SW480 (cell line): Measurements from ENCODE around the gene NAP1L4.

ENCODE experiments used
- DNase-seq: peaks from one replicate; pipeline ENCODE4 v3.0.0-alpha.2; 2016; ENCODE audit warnings: low spot score

Gene NAP1L4

DNA sequence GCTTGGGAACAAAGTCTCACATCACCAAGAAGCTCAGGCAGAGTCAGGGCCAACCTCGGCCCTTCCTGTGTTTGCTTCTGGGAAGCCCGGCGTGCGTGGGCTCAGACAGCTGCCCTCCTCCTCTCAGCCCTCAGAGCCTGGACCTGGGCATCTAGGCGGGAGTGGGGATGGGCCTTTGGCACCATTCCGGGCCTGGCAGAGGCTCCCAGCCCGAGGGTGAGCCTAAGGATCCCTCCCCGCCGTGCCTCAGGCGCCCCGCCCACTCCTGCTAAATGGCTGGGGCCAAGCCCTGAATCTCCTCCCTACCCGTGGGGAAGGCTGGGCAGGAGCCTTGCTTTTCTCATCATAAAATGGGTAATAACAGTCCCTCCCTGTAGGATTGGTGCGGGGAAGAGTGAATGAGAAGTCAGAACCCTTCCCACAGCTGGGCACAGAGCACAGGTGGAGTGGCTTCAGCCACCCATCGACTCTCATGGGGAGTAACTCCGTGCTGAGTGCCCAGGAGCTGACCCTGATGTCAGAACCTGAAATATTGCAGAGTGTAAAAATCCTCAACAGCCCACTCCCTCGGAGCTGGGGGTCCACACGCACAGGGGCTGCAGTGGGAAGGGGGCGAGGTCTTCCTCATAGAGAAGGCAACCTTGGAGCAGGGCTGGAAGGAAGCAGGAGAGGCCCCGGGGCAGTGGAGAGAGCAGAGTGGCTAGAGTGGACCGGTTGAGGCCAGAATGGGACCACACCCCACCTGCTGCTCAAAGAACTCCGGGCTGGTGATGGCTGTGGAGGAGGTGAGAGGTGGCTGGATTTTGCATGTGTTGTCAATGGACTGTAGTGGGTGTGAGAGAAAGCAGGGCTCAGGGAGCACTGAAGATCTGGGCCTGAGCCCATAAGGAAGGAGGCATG, 87.7 kb downstream of the NAP1L4 start:
- no peak for DNase-seq

- DNase-seq = no peak
These were observed 88.5 kb downstream of the NAP1L4 start for GRCh38 chr11:2903672-2904011.

DNA sequence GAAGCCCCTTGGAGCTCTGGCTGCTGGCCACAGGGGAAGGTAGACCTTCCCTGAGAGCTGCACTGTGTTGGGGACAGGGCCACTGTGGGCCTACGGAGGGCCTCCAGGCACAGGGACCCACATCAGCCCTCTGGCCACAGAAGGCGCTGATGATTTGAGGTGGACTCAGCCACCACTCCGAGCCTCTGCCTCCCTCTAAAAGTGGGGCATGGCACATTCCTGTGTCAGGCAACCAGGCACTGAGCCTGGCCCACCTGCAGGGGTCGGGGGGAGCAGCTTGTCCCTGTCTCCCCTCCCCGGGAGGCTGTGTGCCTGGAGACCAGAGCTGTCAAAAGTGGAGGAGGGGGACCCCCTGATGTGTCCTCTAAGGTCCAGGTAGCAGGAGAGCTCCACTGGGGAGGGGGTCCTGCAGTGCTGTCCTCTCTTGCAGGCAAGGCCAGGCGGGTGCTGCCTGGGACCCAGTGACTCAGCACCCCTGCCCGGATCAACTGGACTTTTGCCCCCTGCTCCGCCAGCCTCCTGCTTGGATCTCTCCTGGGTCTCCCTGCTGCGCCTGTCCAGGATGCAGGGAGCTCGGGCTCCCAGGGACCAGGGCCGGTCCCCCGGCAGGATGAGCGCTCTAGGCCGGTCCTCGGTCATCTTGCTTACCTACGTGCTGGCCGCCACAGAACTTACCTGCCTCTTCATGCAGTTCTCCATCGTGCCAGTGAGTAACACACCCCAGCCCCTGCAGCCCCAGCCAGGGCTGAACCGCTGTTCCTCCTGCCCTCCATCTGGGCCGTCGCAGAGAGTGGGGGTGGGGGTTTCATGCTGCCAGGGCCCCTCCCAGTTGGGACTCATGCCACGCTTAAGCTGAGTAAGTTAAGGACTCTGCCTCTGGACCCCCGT, 89.1 kb downstream of the NAP1L4 start:
- no peak for DNase-seq

DNA sequence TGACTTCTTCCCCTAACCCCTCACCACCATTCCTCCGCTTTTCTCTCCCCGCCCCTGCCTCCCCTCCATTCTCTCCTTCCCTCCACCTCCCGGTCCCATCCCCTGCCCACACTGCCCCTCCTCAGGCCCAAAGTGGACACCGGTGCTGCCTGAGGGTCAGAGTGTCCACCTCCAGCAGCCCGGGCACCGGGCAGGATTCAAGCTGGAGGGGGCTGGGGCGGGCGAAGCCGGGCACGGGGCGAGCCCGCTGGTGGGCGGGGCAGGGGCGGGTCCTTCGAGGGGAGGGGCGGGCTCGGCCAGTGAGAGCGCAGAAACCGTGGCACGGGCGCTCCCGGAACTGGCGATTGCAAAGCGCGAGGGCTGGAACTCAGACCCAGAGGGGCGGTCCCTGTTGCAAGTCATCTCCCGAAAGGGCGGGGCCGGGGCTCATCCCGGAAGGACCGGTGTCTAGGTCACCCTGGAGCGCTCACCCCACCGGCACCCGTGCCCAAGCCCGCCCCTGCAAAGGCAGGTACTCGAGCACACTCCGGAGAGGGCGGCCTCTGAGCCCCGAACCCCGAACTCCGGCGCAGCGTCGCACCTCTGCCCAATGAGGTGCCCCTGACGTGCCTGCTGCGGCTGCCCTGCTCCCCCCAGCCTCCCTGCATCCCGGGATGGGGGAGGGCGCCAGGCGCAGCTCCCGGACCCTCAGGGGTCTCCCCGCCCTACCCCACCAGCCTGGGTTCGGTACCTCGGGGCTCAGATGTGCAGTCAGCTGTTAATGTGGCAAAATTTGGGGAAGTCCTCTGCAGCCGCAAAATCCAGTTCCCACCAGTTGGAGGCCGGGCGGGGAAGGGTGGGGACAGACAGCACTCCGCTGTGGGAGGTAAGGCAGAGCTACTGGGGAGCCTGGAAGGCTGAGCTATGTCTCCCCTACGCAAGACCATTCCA, 90.0 kb downstream of the NAP1L4 start:
- peak; percentile 88 for DNase-seq

GRCh38 chr11:2901196-2901796, 90.8 kb downstream of the NAP1L4 start:
- DNase-seq = no peak

GRCh38 chr11:2899080-2899783, 92.9 kb downstream of the NAP1L4 start:
- no peak for DNase-seq

DNA sequence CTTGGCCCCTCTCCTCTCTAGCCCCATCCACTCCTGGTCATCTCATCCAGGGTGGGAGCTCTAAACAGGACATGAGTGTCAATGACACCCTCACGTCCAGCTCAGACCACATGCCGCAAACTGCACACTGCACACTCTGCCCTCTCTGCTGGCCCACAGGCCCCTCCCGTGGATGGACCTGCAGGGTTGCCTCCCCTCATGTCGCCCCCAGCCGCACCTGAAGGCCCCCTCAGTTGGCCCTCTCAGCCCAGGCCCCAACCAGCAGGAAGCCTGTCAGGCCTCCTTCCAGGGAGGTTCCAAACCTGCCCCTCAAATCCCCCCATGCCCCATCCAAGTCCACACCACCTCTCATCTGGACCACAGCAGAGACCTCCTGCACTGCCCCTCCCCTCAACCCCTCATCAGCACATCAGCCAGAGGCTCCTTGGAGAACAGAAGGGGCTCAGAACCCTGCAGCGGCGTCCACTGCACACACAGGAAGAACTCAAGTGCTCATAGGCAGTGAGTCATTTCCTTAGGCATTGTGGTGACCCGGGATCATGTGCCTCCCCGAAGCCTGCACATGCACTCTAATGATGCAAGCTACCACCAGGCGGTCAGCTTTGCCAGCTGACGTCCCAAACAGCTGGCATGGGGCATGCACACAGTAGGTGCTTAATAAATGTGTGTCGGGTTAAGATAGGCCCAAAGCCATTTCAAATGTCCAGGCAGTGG, 93.6 kb downstream of the NAP1L4 start:
- peak; percentile 63 for DNase-seq

- DNase-seq = no peak
These were observed 95.1 kb downstream of the NAP1L4 start for GRCh38 chr11:2897048-2897447.

GRCh38 chr11:2896047-2896446, 96.1 kb downstream of the NAP1L4 start:
- DNase-seq = no peak
